K562 (cell line): Measurements from ENCODE around the gene RTL1. TPM values are rescaled to one million over a fixed set of nuclear protein-coding genes. Genes with fewer than 3 reads are reported as not detected.

Source experiments
- MEF2A ChIP-seq: IDR thresholded peaks from 2 replicates; pipeline ENCODE4 v1.6.1; 2011; ENCODE audit warnings: low read depth, mild to moderate bottlenecking, low read length, moderate library complexity; ENCODE audit not compliant: control insufficient read depth
- RREB1 ChIP-seq: fragments of 250-450 bp; sonication (Bioruptor Pico); IDR thresholded peaks from 2 replicates; pipeline ENCODE4 v1.4.0; 2020
- UBTF ChIP-seq, 2 experiments: IDR thresholded peaks; 2 replicates each; pipeline ENCODE4 v1.6.1; 2012; ENCODE audit warnings: improper control_type of control experiment in 2 of 2, low read depth in 2 of 2, low read length in 2 of 2, borderline replicate concordance in 1 of 2
- ZSCAN29 ChIP-seq: fragments of 450-650 bp; IDR thresholded peaks from 2 replicates; pipeline ENCODE4 v1.6.1; 2017
- polyA plus RNA-seq, 8 experiments: library from polyadenylated mRNA; depleted of rRNA in 4 of 8; stranded (reverse) in 5 of 8; unstranded in 3 of 8; fragments of >200 nt; fragmentation: Nextera tagmentation in 2 of 8; fragmentation: Illumina TruSeq in 1 of 8; extraction: Ambion mirVana in 2 of 8; extraction: Trizol in 1 of 8; gene quantifications; 2 replicates each; pipeline versions ENCODE4 v1.2.1 to v1.2.3, GENCODE V29; 2011 to 2014; ENCODE audit warnings: inconsistent platforms in 1 of 8, missing spikeins in 1 of 8
- total RNA-seq, 7 experiments: library from RNA; depleted of rRNA in 6 of 7; stranded (reverse); fragments of >200 nt in 6 of 7; fragmentation: Illumina TruSeq in 2 of 7; extraction: Trizol in 2 of 7; gene quantifications; 2 replicates each; pipeline versions ENCODE4 v1.2.1 to v1.2.3, GENCODE V29; 2011 to 2021; ENCODE audit warnings: low replicate concordance in 1 of 7
- TF ChIP-seq, protein P1 (sequence below), 2 experiments: fragments of 450-650 bp; formaldehyde crosslinking in 1 of 2; IDR thresholded peaks; 2 replicates each; pipeline versions ENCODE4 v1.4.0 to v1.6.1; 2014 to 2020; ENCODE audit warnings: mild to moderate bottlenecking in 2 of 2, borderline replicate concordance in 1 of 2, low read depth in 1 of 2
- TF ChIP-seq, protein P2 (sequence below): fragments of 250-450 bp; sonication (Bioruptor Pico); IDR thresholded peaks from 2 replicates; pipeline ENCODE4 v1.8.0; 2022; ENCODE audit warnings: moderate library complexity, mild to moderate bottlenecking, inconsistent platforms

The RTL1 gene
- total and polyA plus RNA-seq, 9 of the 15 experiments (the other 6 are each of a cell fraction or from before 2014, with no cell fraction given): not detected

- TF ChIP-seq, protein P1, sequence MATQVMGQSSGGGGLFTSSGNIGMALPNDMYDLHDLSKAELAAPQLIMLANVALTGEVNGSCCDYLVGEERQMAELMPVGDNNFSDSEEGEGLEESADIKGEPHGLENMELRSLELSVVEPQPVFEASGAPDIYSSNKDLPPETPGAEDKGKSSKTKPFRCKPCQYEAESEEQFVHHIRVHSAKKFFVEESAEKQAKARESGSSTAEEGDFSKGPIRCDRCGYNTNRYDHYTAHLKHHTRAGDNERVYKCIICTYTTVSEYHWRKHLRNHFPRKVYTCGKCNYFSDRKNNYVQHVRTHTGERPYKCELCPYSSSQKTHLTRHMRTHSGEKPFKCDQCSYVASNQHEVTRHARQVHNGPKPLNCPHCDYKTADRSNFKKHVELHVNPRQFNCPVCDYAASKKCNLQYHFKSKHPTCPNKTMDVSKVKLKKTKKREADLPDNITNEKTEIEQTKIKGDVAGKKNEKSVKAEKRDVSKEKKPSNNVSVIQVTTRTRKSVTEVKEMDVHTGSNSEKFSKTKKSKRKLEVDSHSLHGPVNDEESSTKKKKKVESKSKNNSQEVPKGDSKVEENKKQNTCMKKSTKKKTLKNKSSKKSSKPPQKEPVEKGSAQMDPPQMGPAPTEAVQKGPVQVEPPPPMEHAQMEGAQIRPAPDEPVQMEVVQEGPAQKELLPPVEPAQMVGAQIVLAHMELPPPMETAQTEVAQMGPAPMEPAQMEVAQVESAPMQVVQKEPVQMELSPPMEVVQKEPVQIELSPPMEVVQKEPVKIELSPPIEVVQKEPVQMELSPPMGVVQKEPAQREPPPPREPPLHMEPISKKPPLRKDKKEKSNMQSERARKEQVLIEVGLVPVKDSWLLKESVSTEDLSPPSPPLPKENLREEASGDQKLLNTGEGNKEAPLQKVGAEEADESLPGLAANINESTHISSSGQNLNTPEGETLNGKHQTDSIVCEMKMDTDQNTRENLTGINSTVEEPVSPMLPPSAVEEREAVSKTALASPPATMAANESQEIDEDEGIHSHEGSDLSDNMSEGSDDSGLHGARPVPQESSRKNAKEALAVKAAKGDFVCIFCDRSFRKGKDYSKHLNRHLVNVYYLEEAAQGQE (IDR thresholded peaks at IDR 0.05; ENCODE audit: borderline replicate concordance): peak; percentile 86
- TF ChIP-seq, protein P1 (CRISPR knock-in tag; IDR thresholded peaks at IDR 0.05; ENCODE audit: low read depth): no peak
- TF ChIP-seq UBTF (IDR thresholded peaks at IDR 0.05; ENCODE audit: borderline replicate concordance in 1 of 2, low read depth in 2 of 2, low read length in 2 of 2): no peak
- TF ChIP-seq MEF2A: no peak
- no peak for TF ChIP-seq RREB1 (CRISPR knock-in tag)
- TF ChIP-seq ZSCAN29: no peak
- TF ChIP-seq, protein P2, sequence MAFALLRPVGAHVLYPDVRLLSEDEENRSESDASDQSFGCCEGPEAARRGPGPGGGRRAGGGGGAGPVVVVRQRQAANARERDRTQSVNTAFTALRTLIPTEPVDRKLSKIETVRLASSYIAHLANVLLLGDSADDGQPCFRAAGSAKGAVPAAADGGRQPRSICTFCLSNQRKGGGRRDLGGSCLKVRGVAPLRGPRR (CRISPR knock-in tag): no peak
Measured at GRCh38 chr14:100850841-100851585, 52.5 kb downstream of the RTL1 start (continued).
